Chondrocyte (in vitro differentiated cells): ENCODE data around the gene MBP. TPM values are rescaled to one million over a fixed set of nuclear protein-coding genes. Genes with fewer than 3 reads are reported as not detected.

Source experiments
- DNase-seq: peaks from one replicate; pipeline ENCODE4 v3.0.0; 2021; ENCODE audit warnings: mixed read lengths, low spot score
- H3K27ac Mint-ChIP-seq: one replicate; pipeline ENCODE4 v1.8.0; 2021; ENCODE audit warnings: mild to moderate bottlenecking, moderate library complexity, mixed read lengths; ENCODE audit not compliant: unreplicated experiment
- H3K27me3 Mint-ChIP-seq: 2 replicates; pipeline ENCODE4 v1.8.0; 2021; ENCODE audit warnings: low read depth, mixed read lengths
- H3K36me3 Mint-ChIP-seq: 2 replicates; pipeline ENCODE4 v1.8.0; 2021; ENCODE audit warnings: low read depth, mixed read lengths
- H3K4me1 Mint-ChIP-seq: 2 replicates; pipeline ENCODE4 v1.8.0; 2021; ENCODE audit warnings: low read depth, mild to moderate bottlenecking, mixed read lengths
- H3K4me3 Mint-ChIP-seq: one replicate; pipeline ENCODE4 v1.8.0; 2021; ENCODE audit warnings: mild to moderate bottlenecking, moderate library complexity, mixed read lengths; ENCODE audit not compliant: unreplicated experiment
- H3K9me3 Mint-ChIP-seq: 2 replicates; pipeline ENCODE4 v1.8.0; 2021; ENCODE audit warnings: low read depth, mixed read lengths
- total RNA-seq: library from RNA; stranded (reverse); gene quantifications from 3 replicates; pipeline ENCODE4 v1.2.1, GENCODE V29; 2021
- TF ChIP-seq, protein P1 (sequence below): fragments of 200-600 bp; sonication (generic); IDR thresholded peaks from 2 replicates; pipeline ENCODE4 v1.5.0; 2021; ENCODE audit warnings: antibody characterized with exemption, mild to moderate bottlenecking, moderate library complexity

Gene MBP
- total RNA-seq, 1 donor from 2014 or later = 15.9 TPM

DNA sequence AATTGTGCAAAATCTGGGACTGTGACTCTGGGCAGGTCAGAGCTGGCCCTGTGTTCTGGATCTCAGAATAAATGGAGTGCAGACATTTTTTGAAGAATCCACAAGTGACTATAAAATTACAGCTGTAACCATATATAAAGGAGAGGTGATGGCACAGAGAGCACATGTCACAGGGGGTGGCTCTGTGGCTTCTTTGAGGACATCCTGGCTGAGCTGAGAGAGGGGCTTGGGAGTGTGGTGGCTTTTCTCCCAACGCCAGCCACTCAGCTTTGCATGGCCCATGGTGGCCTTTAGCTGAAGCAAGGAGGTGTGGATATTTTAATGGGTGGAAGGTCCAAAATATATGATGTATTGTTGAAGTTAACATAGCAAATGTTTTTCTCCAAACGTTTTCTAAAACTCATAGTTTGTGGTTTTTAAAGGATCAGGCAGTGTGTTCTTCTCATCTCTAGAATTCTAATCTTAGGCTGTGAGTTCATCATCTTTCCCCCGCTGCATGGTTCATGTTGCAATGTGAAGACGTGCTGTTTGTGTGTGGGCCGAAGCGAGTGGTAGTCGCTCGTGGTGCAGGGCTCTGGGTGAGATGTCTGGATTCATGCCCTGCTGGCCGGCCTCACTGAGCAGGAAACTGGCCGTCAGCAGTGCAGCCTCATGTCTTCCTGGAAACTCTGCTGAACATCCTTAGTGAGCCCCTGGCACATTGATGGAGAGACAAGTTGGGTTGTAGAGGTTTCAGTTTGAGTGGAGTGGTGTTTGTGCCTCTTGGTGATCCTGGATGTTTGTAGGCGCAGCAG is 200.4 kb downstream of the MBP start:
- Mint-ChIP-seq H3K4me1 (no peaks in the 10 kb centered on the region), H3K36me3 (peaks cover 33% of the 10 kb centered on the region), H3K4me3 (no peak overlapping the region), H3K27me3 (no peaks in the 10 kb centered on the region), H3K27ac (peak overlapping the region; percentile 23), H3K9me3 (no peaks in the 10 kb centered on the region)
- TF ChIP-seq, protein P1, sequence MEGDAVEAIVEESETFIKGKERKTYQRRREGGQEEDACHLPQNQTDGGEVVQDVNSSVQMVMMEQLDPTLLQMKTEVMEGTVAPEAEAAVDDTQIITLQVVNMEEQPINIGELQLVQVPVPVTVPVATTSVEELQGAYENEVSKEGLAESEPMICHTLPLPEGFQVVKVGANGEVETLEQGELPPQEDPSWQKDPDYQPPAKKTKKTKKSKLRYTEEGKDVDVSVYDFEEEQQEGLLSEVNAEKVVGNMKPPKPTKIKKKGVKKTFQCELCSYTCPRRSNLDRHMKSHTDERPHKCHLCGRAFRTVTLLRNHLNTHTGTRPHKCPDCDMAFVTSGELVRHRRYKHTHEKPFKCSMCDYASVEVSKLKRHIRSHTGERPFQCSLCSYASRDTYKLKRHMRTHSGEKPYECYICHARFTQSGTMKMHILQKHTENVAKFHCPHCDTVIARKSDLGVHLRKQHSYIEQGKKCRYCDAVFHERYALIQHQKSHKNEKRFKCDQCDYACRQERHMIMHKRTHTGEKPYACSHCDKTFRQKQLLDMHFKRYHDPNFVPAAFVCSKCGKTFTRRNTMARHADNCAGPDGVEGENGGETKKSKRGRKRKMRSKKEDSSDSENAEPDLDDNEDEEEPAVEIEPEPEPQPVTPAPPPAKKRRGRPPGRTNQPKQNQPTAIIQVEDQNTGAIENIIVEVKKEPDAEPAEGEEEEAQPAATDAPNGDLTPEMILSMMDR = no peak
- DNase-seq = no peak

DNA sequence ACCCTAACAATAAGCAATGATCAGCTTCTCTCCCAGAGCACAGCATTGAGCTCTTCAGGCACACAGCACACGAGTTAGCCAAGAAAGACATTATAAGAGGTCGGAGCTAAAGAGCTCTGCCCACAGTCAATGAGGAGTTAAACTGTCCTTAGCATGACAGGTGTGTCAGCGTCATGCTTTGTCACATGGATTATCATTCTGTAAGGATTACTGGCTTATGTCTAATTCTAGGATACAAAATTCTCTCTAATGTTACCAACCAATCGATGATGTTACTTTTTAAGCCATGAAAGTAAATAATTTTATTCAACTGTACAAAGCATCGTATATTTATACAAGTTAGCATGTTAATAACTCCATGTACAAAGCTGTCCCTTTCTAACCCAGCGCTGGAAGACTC is 201.4 kb downstream of the MBP start:
- H3K9me3 Mint-ChIP-seq = no peaks in the 10 kb centered on the region
- no peaks in the 10 kb centered on the region for H3K27me3 Mint-ChIP-seq
- H3K4me3 Mint-ChIP-seq = no peak overlapping the region
- H3K36me3 Mint-ChIP-seq = peaks cover 27% of the 10 kb centered on the region
- H3K4me1 Mint-ChIP-seq = no peaks in the 10 kb centered on the region
- DNase-seq = no peak
- TF ChIP-seq, protein P1 = no peak
- H3K27ac Mint-ChIP-seq = no peak overlapping the region

Other genes starting within 250 kb of the MBP start
- gene GALR1, start 117.1 kb upstream of the MBP start, total RNA-seq = not detected in 3 replicates